ENCODE results near the gene ROR2. TPM values are rescaled to one million over a fixed set of nuclear protein-coding genes. Genes with fewer than 3 reads are reported as not detected.
"Not testable (repeated sequence)": the region's sequence is repeated elsewhere in the genome, so short reads cannot be mapped to it uniquely, and the experiment has no call there.

Gene ROR2
- total and polyA plus RNA-seq, 2 donors: 4.5 to 7.1 TPM

- no peak overlapping the region for H3K27ac ChIP-seq (ENCODE audit: low read depth in 1 of 2, low read length in 1 of 2)
- no peaks in the 10 kb centered on the region for H3K9me3 ChIP-seq (ENCODE audit: control insufficient read depth in 2 of 2, insufficient read depth in 1 of 2, low read length in 1 of 2)
- H3K4me1 ChIP-seq (ENCODE audit: control insufficient read depth in 2 of 2, insufficient read depth in 2 of 2, low read length in 2 of 2): no peaks in the 10 kb centered on the region
- no peaks in the 10 kb centered on the region for H3K36me3 ChIP-seq (ENCODE audit: control insufficient read depth in 2 of 2, insufficient read depth in 2 of 2, low read length in 1 of 2)
- WGBS: 91% methylated on average over 7 of the region's 7 CpGs
- no peaks in the 10 kb centered on the region for H3K27me3 ChIP-seq (ENCODE audit: control insufficient read depth in 2 of 2, insufficient read depth in 1 of 2, low read length in 1 of 2)
- no peak for DNase-seq (ENCODE audit: low read depth in 6 of 9, low spot score in 9 of 9)
- no peak overlapping the region for H3K4me3 ChIP-seq (ENCODE audit: low read length in 2 of 2)
These were observed 416.6 kb downstream of the ROR2 start for GRCh38 chr9:91533382-91533781.

- H3K27ac ChIP-seq (ENCODE audit: low read depth in 1 of 2, low read length in 1 of 2): no peak overlapping the region
- H3K27me3 ChIP-seq (ENCODE audit: control insufficient read depth in 2 of 2, insufficient read depth in 1 of 2, low read length in 1 of 2): no peaks in the 10 kb centered on the region
- H3K4me3 ChIP-seq (ENCODE audit: low read length in 2 of 2): no peak overlapping the region
- no peaks in the 10 kb centered on the region for H3K4me1 ChIP-seq (ENCODE audit: control insufficient read depth in 2 of 2, insufficient read depth in 2 of 2, low read length in 2 of 2)
- H3K9me3 ChIP-seq (ENCODE audit: control insufficient read depth in 2 of 2, insufficient read depth in 1 of 2, low read length in 1 of 2): no peaks in the 10 kb centered on the region
- no peak for DNase-seq (ENCODE audit: low read depth in 6 of 9, low spot score in 9 of 9)
- H3K36me3 ChIP-seq (ENCODE audit: control insufficient read depth in 2 of 2, insufficient read depth in 2 of 2, low read length in 1 of 2): no peaks in the 10 kb centered on the region
- WGBS: 91% methylated on average over 3 of the region's 3 CpGs
These were observed 417.7 kb downstream of the ROR2 start for GRCh38 chr9:91532325-91532724.

GRCh38 chr9:91530829-91531228 lies 419.2 kb downstream of the ROR2 start:
- H3K4me3 ChIP-seq (ENCODE audit: low read length in 2 of 2): no peak overlapping the region
- WGBS: 73% methylated on average over 2 of the region's 2 CpGs
- no peak overlapping the region for H3K27ac ChIP-seq (ENCODE audit: low read depth in 1 of 2, low read length in 1 of 2)
- no peak for DNase-seq (ENCODE audit: low read depth in 6 of 9, low spot score in 9 of 9)
- H3K27me3 ChIP-seq (ENCODE audit: control insufficient read depth in 2 of 2, insufficient read depth in 1 of 2, low read length in 1 of 2): no peaks in the 10 kb centered on the region
- no peaks in the 10 kb centered on the region for H3K9me3 ChIP-seq (ENCODE audit: control insufficient read depth in 2 of 2, insufficient read depth in 1 of 2, low read length in 1 of 2)
- H3K36me3 ChIP-seq (ENCODE audit: control insufficient read depth in 2 of 2, insufficient read depth in 2 of 2, low read length in 1 of 2): no peaks in the 10 kb centered on the region
- H3K4me1 ChIP-seq (ENCODE audit: control insufficient read depth in 2 of 2, insufficient read depth in 2 of 2, low read length in 2 of 2): no peaks in the 10 kb centered on the region

- DNase-seq (ENCODE audit: low read depth in 6 of 9, low spot score in 9 of 9): no peak
These were observed 427.5 kb downstream of the ROR2 start for GRCh38 chr9:91522481-91522880.

GRCh38 chr9:91519520-91520277 lies 430.3 kb downstream of the ROR2 start:
- 95% methylated on average over 2 of the region's 2 CpGs for WGBS
- no peak overlapping the region for H3K4me3 ChIP-seq (ENCODE audit: low read length in 2 of 2)
- H3K4me1 ChIP-seq (ENCODE audit: control insufficient read depth in 2 of 2, insufficient read depth in 2 of 2, low read length in 2 of 2): no peaks in the 10 kb centered on the region
- no peak overlapping the region for H3K27ac ChIP-seq (ENCODE audit: low read depth in 1 of 2, low read length in 1 of 2)
- H3K36me3 ChIP-seq (ENCODE audit: control insufficient read depth in 2 of 2, insufficient read depth in 2 of 2, low read length in 1 of 2): no peaks in the 10 kb centered on the region
- H3K27me3 ChIP-seq (ENCODE audit: control insufficient read depth in 2 of 2, insufficient read depth in 1 of 2, low read length in 1 of 2): no peaks in the 10 kb centered on the region
- DNase-seq (ENCODE audit: low read depth in 6 of 9, low spot score in 9 of 9): no peak
- peaks cover 0 to 1% of the 10 kb centered on the region in 2 donors for H3K9me3 ChIP-seq (ENCODE audit: control insufficient read depth in 2 of 2, insufficient read depth in 1 of 2, low read length in 1 of 2)

More at GRCh38 chr9:91522481-91522880, 427.5 kb downstream of the ROR2 start:
- Histone ChIP-seq H3K4me1 (ENCODE audit: control insufficient read depth in 2 of 2, insufficient read depth in 2 of 2, low read length in 2 of 2) (no peaks in the 10 kb centered on the region), H3K9me3 (ENCODE audit: control insufficient read depth in 2 of 2, insufficient read depth in 1 of 2, low read length in 1 of 2) (no peaks in the 10 kb centered on the region), H3K36me3 (ENCODE audit: control insufficient read depth in 2 of 2, insufficient read depth in 2 of 2, low read length in 1 of 2) (no peaks in the 10 kb centered on the region), H3K27me3 (ENCODE audit: control insufficient read depth in 2 of 2, insufficient read depth in 1 of 2, low read length in 1 of 2) (no peaks in the 10 kb centered on the region), H3K27ac (ENCODE audit: low read depth in 1 of 2, low read length in 1 of 2) (no peak overlapping the region), H3K4me3 (ENCODE audit: low read length in 2 of 2) (no peak overlapping the region)
- WGBS: 0% methylated on average over 1 of the region's 1 CpG

- H3K27ac ChIP-seq (ENCODE audit: low read depth in 1 of 2, low read length in 1 of 2): no peak overlapping the region
- H3K27me3 ChIP-seq (ENCODE audit: control insufficient read depth in 2 of 2, insufficient read depth in 1 of 2, low read length in 1 of 2): no peaks in the 10 kb centered on the region
- WGBS: 90% methylated on average over 5 of the region's 5 CpGs
- no peak for DNase-seq (ENCODE audit: low read depth in 6 of 9, low spot score in 9 of 9)
- H3K36me3 ChIP-seq (ENCODE audit: control insufficient read depth in 2 of 2, insufficient read depth in 2 of 2, low read length in 1 of 2): no peaks in the 10 kb centered on the region
- H3K4me3 ChIP-seq (ENCODE audit: low read length in 2 of 2): no peak overlapping the region
- H3K9me3 ChIP-seq (ENCODE audit: control insufficient read depth in 2 of 2, insufficient read depth in 1 of 2, low read length in 1 of 2): peaks cover 0 to 1% of the 10 kb centered on the region in 2 donors
- no peaks in the 10 kb centered on the region for H3K4me1 ChIP-seq (ENCODE audit: control insufficient read depth in 2 of 2, insufficient read depth in 2 of 2, low read length in 2 of 2)
These were observed 431.6 kb downstream of the ROR2 start for GRCh38 chr9:91518462-91518861.

GRCh38 chr9:91517801-91518200 lies 432.2 kb downstream of the ROR2 start:
- Histone ChIP-seq H3K27me3 (ENCODE audit: control insufficient read depth in 2 of 2, insufficient read depth in 1 of 2, low read length in 1 of 2) (no peaks in the 10 kb centered on the region), H3K36me3 (ENCODE audit: control insufficient read depth in 2 of 2, insufficient read depth in 2 of 2, low read length in 1 of 2) (no peaks in the 10 kb centered on the region), H3K27ac (ENCODE audit: low read depth in 1 of 2, low read length in 1 of 2) (no peak overlapping the region), H3K4me1 (ENCODE audit: control insufficient read depth in 2 of 2, insufficient read depth in 2 of 2, low read length in 2 of 2) (no peaks in the 10 kb centered on the region), H3K4me3 (ENCODE audit: low read length in 2 of 2) (no peak overlapping the region), H3K9me3 (ENCODE audit: control insufficient read depth in 2 of 2, insufficient read depth in 1 of 2, low read length in 1 of 2) (peaks cover 0 to 1% of the 10 kb centered on the region in 2 donors)
- DNase-seq (ENCODE audit: low read depth in 6 of 9, low spot score in 9 of 9): no peak
- WGBS: 76% methylated on average over 3 of the region's 3 CpGs

GRCh38 chr9:91517332-91517731 lies 432.7 kb downstream of the ROR2 start:
- 81% methylated on average over 4 of the region's 4 CpGs for WGBS
- H3K27ac ChIP-seq (ENCODE audit: low read depth in 1 of 2, low read length in 1 of 2); H3K4me3 ChIP-seq (ENCODE audit: low read length in 2 of 2); H3K4me1 ChIP-seq (ENCODE audit: control insufficient read depth in 2 of 2, insufficient read depth in 2 of 2, low read length in 2 of 2); H3K36me3 ChIP-seq (ENCODE audit: control insufficient read depth in 2 of 2, insufficient read depth in 2 of 2, low read length in 1 of 2); H3K9me3 ChIP-seq (ENCODE audit: control insufficient read depth in 2 of 2, insufficient read depth in 1 of 2, low read length in 1 of 2); DNase-seq (ENCODE audit: low read depth in 6 of 9, low spot score in 9 of 9); H3K27me3 ChIP-seq (ENCODE audit: control insufficient read depth in 2 of 2, insufficient read depth in 1 of 2, low read length in 1 of 2): not testable (repeated sequence)

GRCh38 chr9:91516777-91517176 lies 433.3 kb downstream of the ROR2 start:
- Histone ChIP-seq H3K27ac (ENCODE audit: low read depth in 1 of 2, low read length in 1 of 2) (no peak overlapping the region), H3K27me3 (ENCODE audit: control insufficient read depth in 2 of 2, insufficient read depth in 1 of 2, low read length in 1 of 2) (no peaks in the 10 kb centered on the region), H3K4me1 (ENCODE audit: control insufficient read depth in 2 of 2, insufficient read depth in 2 of 2, low read length in 2 of 2) (no peaks in the 10 kb centered on the region), H3K36me3 (ENCODE audit: control insufficient read depth in 2 of 2, insufficient read depth in 2 of 2, low read length in 1 of 2) (no peaks in the 10 kb centered on the region), H3K4me3 (ENCODE audit: low read length in 2 of 2) (no peak overlapping the region), H3K9me3 (ENCODE audit: control insufficient read depth in 2 of 2, insufficient read depth in 1 of 2, low read length in 1 of 2) (peaks cover 0 to 1% of the 10 kb centered on the region in 2 donors)
- WGBS: 93% methylated on average over 5 of the region's 5 CpGs
- no peak for DNase-seq (ENCODE audit: low read depth in 6 of 9, low spot score in 9 of 9)
